IMR-90 (cell line): ENCODE results near the gene ERICH6. TPM values are rescaled to one million over a fixed set of nuclear protein-coding genes. Genes with fewer than 3 reads are reported as not detected.

Source experiments
- ATAC-seq: fragments of 200-7000 bp; cut with Tn5 transposase; 2 replicates; pipeline ENCODE4 v1.9.1; 2020; ENCODE audit warnings: low read depth, mild to moderate bottlenecking, moderate library complexity
- BruUV-seq: library from RNA; stranded (reverse); fragments of 400-500 nt; replicated peaks from 2 replicates; lab custom pipeline; 2021; lab: Mats Ljungman, UMichigan
- CTCF ChIA-PET: fragments of 300-600 bp; formaldehyde crosslinking; extraction: SDS; loops from one replicate; lab custom pipeline; 2021; ENCODE audit warnings: antibody characterized with exemption; lab: Yijun Ruan, JAX
- POLR2A ChIA-PET: fragments of 300-600 bp; sonication (Branson Sonifier 250); formaldehyde crosslinking; loops from one replicate; lab custom pipeline; 2022; ENCODE audit warnings: antibody characterized with exemption; ENCODE audit not compliant: unreplicated experiment; lab: Charles Lee
- DNase-seq: peaks from one replicate; pipeline ENCODE4 v3.0.0; 2013
- H2AFZ ChIP-seq: replicated peaks from 2 replicates; pipeline ENCODE3; 2013; ENCODE audit warnings: low read length, mild to moderate bottlenecking; ENCODE audit not compliant: poor library complexity
- H2AK5ac ChIP-seq: 2 replicates; pipeline ENCODE4 v1.6.1; 2013; ENCODE audit warnings: low read depth, low read length, inconsistent platforms
- H2AK9ac ChIP-seq: replicated peaks from 2 replicates; pipeline ENCODE3; 2013; ENCODE audit warnings: mild to moderate bottlenecking, low read depth, low read length, moderate library complexity; ENCODE audit not compliant: poor library complexity
- H2BK120ac ChIP-seq: 2 replicates; pipeline ENCODE4 v1.6.1; 2013; ENCODE audit warnings: low read depth, low read length, inconsistent platforms
- H2BK15ac ChIP-seq: 3 replicates; pipeline ENCODE4 v1.6.1; 2013; ENCODE audit warnings: low read depth, low read length, inconsistent platforms
- H2BK20ac ChIP-seq: 2 replicates; pipeline ENCODE4 v1.6.1; 2013; ENCODE audit warnings: low read depth, mild to moderate bottlenecking, inconsistent platforms, low read length, moderate library complexity
- H2BK5ac ChIP-seq: 2 replicates; pipeline ENCODE4 v1.6.1; 2013; ENCODE audit warnings: mild to moderate bottlenecking, low read depth, low read length, inconsistent platforms; ENCODE audit not compliant: poor library complexity, severe bottlenecking
- H3K14ac ChIP-seq: replicated peaks from 2 replicates; pipeline ENCODE4 v1.6.1; 2013; ENCODE audit warnings: low read depth, low read length, inconsistent platforms
- H3K18ac ChIP-seq: 2 replicates; pipeline ENCODE4 v1.6.1; 2013; ENCODE audit warnings: low read depth, low read length, control low read depth
- H3K23ac ChIP-seq: 2 replicates; pipeline ENCODE4 v1.6.1; 2013; ENCODE audit warnings: low read depth, low read length, inconsistent platforms
- H3K27ac ChIP-seq: 2 replicates; pipeline ENCODE4 v1.5.1; 2013; ENCODE audit warnings: mild to moderate bottlenecking, control low read depth, low read length; ENCODE audit not compliant: insufficient read depth
- H3K27me3 ChIP-seq: 2 replicates; pipeline ENCODE4 v1.6.1; 2013; ENCODE audit warnings: low read length; ENCODE audit not compliant: control insufficient read depth, insufficient read depth
- H3K36me3 ChIP-seq: 2 replicates; pipeline ENCODE4 v1.6.1; 2013; ENCODE audit warnings: low read length, mixed read lengths; ENCODE audit not compliant: control insufficient read depth, insufficient read depth
- H3K4ac ChIP-seq: 2 replicates; pipeline ENCODE4 v1.6.1; 2013; ENCODE audit warnings: low read depth, low read length, inconsistent platforms
- H3K4me1 ChIP-seq: 2 replicates; pipeline ENCODE4 v1.6.1; 2013; ENCODE audit warnings: low read length, mixed read lengths; ENCODE audit not compliant: control insufficient read depth, insufficient read depth
- H3K4me2 ChIP-seq: 2 replicates; pipeline ENCODE4 v1.6.1; 2013; ENCODE audit warnings: low read depth, mild to moderate bottlenecking, control low read depth, low read length, moderate library complexity
- H3K4me3 ChIP-seq: 2 replicates; pipeline ENCODE4 v1.5.1; 2013; ENCODE audit warnings: low read depth, mild to moderate bottlenecking, control low read depth, low read length, moderate library complexity; ENCODE audit not compliant: insufficient read depth
- H3K56ac ChIP-seq: 2 replicates; pipeline ENCODE4 v1.6.1; 2013; ENCODE audit warnings: low read length, inconsistent platforms; ENCODE audit not compliant: insufficient read depth; ENCODE audit errors: extremely low read depth
- H3K79me1 ChIP-seq, 2 experiments: 2 replicates each; pipeline ENCODE4 v1.6.1; 2013; ENCODE audit warnings: low read length in 2 of 2, inconsistent platforms in 1 of 2, low read depth in 1 of 2
- H3K9ac ChIP-seq: 2 replicates; pipeline ENCODE4 v1.6.1; 2013; ENCODE audit warnings: low read depth, low read length, control low read depth
- H3K9me1 ChIP-seq: 2 replicates; pipeline ENCODE4 v1.6.1; 2013; ENCODE audit warnings: low read length, inconsistent platforms; ENCODE audit not compliant: insufficient read depth
- H3K9me3 ChIP-seq: 2 replicates; pipeline ENCODE4 v1.6.1; 2013; ENCODE audit warnings: low read length; ENCODE audit not compliant: control insufficient read depth, insufficient read depth
- H4K20me1 ChIP-seq: 2 replicates; pipeline ENCODE4 v1.6.1; 2013; ENCODE audit warnings: low read length, inconsistent platforms; ENCODE audit not compliant: insufficient read depth
- H4K5ac ChIP-seq: 2 replicates; pipeline ENCODE4 v1.6.1; 2013; ENCODE audit warnings: mild to moderate bottlenecking, low read depth, low read length, control low read depth
- H4K8ac ChIP-seq, 2 experiments: 2 replicates each; pipeline ENCODE4 v1.6.1; 2013; ENCODE audit warnings: low read depth in 2 of 2, low read length in 2 of 2, control low read depth in 1 of 2, inconsistent platforms in 1 of 2
- H4K91ac ChIP-seq: 2 replicates; pipeline ENCODE4 v1.6.1; 2013; ENCODE audit warnings: low read depth, low read length, inconsistent platforms; ENCODE audit not compliant: insufficient read depth
- ELK1 ChIP-seq: fragments of 150-350 bp; IDR thresholded peaks from 2 replicates; pipeline ENCODE4 v1.6.1; 2016; ENCODE audit warnings: low read depth, mild to moderate bottlenecking, low read length, moderate library complexity, borderline replicate concordance
- MXI1 ChIP-seq: IDR thresholded peaks from 2 replicates; pipeline ENCODE4 v1.6.1; 2012; ENCODE audit warnings: low read depth, mild to moderate bottlenecking, low read length, moderate library complexity, borderline replicate concordance
- POLR2A ChIP-seq: IDR thresholded peaks from 2 replicates; pipeline ENCODE4 v1.6.1; 2012; ENCODE audit warnings: mild to moderate bottlenecking, low read depth, low read length
- WGBS, 2 experiments: methylation state at CpG; one replicate each; pipeline versions ENCODE4 v1.1.5 to v1.1.7; 2013; ENCODE audit warnings: missing lambda C conversion rate in 2 of 2; ENCODE audit not compliant: insufficient read length in 1 of 2; ENCODE audit errors: extremely low coverage in 2 of 2; 5-methylcytosine and 5-hydroxymethylcytosine counted together
- dilution Hi-C: fragments of 300-500 bp; cut with HindIII; formaldehyde crosslinking; loops from one replicate; pipeline ENCODE4 v1.14.3; 2018; ENCODE audit warnings: low sequenced_read_pairs; ENCODE audit not compliant: unreplicated experiment
- in situ Hi-C: fragments of 300-500 bp; cut with MboI; formaldehyde crosslinking; loops from 3 replicates; pipeline ENCODE4 v1.14.3; 2019; ENCODE audit warnings: low sequenced_read_pairs, inconsistent platforms, mixed read lengths
- intact Hi-C: fragments of 100-400 bp; cut with micrococcal nuclease; formaldehyde crosslinking; loops from 2 replicates; pipeline ENCODE4 v1.10.0; 2022
- polyA plus RNA-seq, 3 experiments: library from polyadenylated mRNA; depleted of rRNA; stranded (reverse); fragments of >200 nt; gene quantifications; 2 replicates each; pipeline ENCODE4 v1.2.3, GENCODE V29; 2012; ENCODE audit warnings: low replicate concordance in 1 of 3
- total RNA-seq: library from RNA; depleted of rRNA; stranded (reverse); fragments of >200 nt; gene quantifications from 2 replicates; pipeline ENCODE4 v1.2.3, GENCODE V29; 2012

ERICH6 gene
- total and polyA plus RNA-seq, 2 of the 4 experiments (the other 2 are of a cell fraction): under 0.01 TPM; not detected in 1

GRCh38 chr3:150739200-150739863 is 35.6 kb upstream of the ERICH6 start:
- Histone ChIP-seq H3K14ac (no peak overlapping the region), H2BK15ac (no peak overlapping the region), H4K20me1 (peaks cover 40% of the 10 kb centered on the region; the same call in 1 of the 2 replicates), H4K5ac (no peak overlapping the region), H3K4me2 (no peak overlapping the region), H3K4me1 (peaks cover 6% of the 10 kb centered on the region), H3K79me1 (peaks cover 31 to 58% of the 10 kb centered on the region in 2 experiments), H3K4ac (no peak overlapping the region), H4K91ac (no peak overlapping the region), H2AK5ac (no peak overlapping the region), H3K9ac (no peak overlapping the region), H3K4me3 (no peak overlapping the region), H2AFZ (no peak overlapping the region), H2BK20ac (no peak overlapping the region), H2BK120ac (no peak overlapping the region), H2BK5ac (no peak overlapping the region), H3K27ac (no peak overlapping the region), H3K36me3 (peaks cover 18% of the 10 kb centered on the region), H3K27me3 (no peaks in the 10 kb centered on the region), H3K9me1 (peaks cover 18% of the 10 kb centered on the region), H2AK9ac (no peak overlapping the region), H3K18ac (no peak overlapping the region), H4K8ac (no peak overlapping the region), H3K56ac (no peak overlapping the region), H3K23ac (no peak overlapping the region), H3K9me3 (no peaks in the 10 kb centered on the region)
- no TSS peak for BruUV-seq
- 90% methylated on average over 2 of the region's 7 CpGs; no CpG with 5 or more reads in 1 of the 2 experiments for WGBS, 2 experiments
- ChIA-PET POLR2A (no interaction called here), CTCF (no interaction called here)
- dilution Hi-C loops: no loop called here
- in situ Hi-C loops: no loop called here
- ATAC-seq: no peak
- DNase-seq: no peak
- intact Hi-C loops: no loop called here
- TF ChIP-seq POLR2A: no peak
- TF ChIP-seq MXI1: no peak
- no peak for TF ChIP-seq ELK1
